Subcutaneous adipose tissue (tissue), 4 donors: Measurements from ENCODE around the gene RAB3GAP2. TPM values are rescaled to one million over a fixed set of nuclear protein-coding genes. Genes with fewer than 3 reads are reported as not detected.

Experiments
- total RNA-seq, 4 donors: library from RNA; depleted of rRNA; stranded (reverse); fragments of >200 nt; gene quantifications; one replicate each; pipeline ENCODE4 v1.1.0, GENCODE V29; 2016
- TF ChIP-seq, protein P1 (sequence below): fragments of 450-650 bp; IDR thresholded peaks from one replicate; pipeline ENCODE4 v1.5.1; 2016; ENCODE audit warnings: low read depth, mild to moderate bottlenecking, control low read depth, antibody characterized with exemption, moderate library complexity

RAB3GAP2 gene
- total RNA-seq, 4 donors from 2014 or later, result 23.9 to 41.7 (median 31.3) TPM

- TF ChIP-seq, protein P1, sequence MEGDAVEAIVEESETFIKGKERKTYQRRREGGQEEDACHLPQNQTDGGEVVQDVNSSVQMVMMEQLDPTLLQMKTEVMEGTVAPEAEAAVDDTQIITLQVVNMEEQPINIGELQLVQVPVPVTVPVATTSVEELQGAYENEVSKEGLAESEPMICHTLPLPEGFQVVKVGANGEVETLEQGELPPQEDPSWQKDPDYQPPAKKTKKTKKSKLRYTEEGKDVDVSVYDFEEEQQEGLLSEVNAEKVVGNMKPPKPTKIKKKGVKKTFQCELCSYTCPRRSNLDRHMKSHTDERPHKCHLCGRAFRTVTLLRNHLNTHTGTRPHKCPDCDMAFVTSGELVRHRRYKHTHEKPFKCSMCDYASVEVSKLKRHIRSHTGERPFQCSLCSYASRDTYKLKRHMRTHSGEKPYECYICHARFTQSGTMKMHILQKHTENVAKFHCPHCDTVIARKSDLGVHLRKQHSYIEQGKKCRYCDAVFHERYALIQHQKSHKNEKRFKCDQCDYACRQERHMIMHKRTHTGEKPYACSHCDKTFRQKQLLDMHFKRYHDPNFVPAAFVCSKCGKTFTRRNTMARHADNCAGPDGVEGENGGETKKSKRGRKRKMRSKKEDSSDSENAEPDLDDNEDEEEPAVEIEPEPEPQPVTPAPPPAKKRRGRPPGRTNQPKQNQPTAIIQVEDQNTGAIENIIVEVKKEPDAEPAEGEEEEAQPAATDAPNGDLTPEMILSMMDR, result no peak
Measured at GRCh38 chr1:220241072-220241663, 31.1 kb downstream of the RAB3GAP2 start.

GRCh38 chr1:220239966-220240365 lies 32.3 kb downstream of the RAB3GAP2 start:
- TF ChIP-seq, protein P1, result no peak

DNA sequence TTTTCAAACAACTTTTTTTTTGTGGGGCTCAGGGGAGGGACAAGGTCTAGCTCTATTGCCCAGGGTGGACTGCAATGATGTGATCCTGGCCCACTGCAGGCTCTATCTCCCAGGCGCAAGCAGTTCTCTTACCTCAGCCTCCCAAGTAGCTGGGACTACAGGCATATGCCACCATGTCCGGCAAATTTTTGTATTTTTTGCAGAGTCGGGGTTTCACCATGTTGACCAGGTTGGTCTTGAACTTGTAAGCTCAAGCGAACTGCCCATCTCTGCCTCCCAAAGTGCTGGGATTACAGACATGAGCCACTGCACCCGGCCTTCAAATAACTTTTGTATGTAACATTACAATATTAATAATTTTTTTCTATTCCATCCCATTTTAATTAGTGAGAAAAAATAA lies 33.0 kb downstream of the RAB3GAP2 start:
- TF ChIP-seq, protein P1, result no peak

DNA sequence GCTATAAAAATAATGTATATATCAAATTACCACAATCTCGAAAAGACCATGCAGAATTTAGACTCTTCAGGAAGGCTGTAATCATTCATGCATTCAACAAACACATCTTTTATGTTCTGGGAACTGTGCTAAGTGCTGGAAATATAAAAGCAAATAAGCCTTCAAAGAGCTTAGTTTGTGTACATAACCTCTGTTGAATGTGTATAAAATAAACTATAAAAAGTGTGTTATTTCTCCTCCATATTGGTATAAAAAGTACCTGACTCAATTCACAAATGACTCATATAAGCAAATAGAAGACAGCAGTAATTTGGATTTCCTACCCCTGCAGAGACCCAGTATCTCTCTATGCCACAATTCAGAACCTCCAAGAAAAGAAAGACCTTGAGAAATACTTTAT lies 36.8 kb downstream of the RAB3GAP2 start:
- TF ChIP-seq, protein P1, result no peak

DNA sequence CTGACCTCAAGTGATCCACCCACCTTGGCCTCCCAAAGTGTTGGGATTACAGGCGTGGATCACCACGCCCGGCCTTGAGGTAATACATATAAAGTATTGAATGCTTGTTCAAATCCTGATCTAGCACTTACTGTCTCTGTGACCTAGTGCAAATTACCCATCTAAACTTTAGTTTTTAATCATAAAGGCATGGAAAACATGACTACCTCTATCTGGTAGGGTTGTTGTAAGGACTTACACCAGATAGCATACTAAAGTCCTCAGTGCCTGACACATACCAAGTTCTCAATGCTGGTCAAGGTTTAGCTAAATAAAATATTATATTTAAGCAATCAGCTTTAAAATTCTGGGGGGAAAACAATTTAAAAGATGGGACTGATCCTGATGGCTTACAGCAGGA lies 38.3 kb downstream of the RAB3GAP2 start:
- TF ChIP-seq, protein P1, result no peak

GRCh38 chr1:220229771-220230170 lies 42.5 kb downstream of the RAB3GAP2 start:
- TF ChIP-seq, protein P1, result no peak

- TF ChIP-seq, protein P1, result no peak
Measured at GRCh38 chr1:220227393-220227792, 44.9 kb downstream of the RAB3GAP2 start.
